Pancreas (tissue), 10 donors: ENCODE results near the gene WTAP. TPM values are rescaled to one million over a fixed set of nuclear protein-coding genes. Genes with fewer than 3 reads are reported as not detected.
"Not testable (repeated sequence)": the region's sequence is repeated elsewhere in the genome, so short reads cannot be mapped to it uniquely, and the experiment has no call there.

Source experiments
- ATAC-seq, 4 donors: fragments of 200-7000 bp; cut with Tn5 transposase; one replicate each; pipeline versions ENCODE4 v1.8.0 to v1.9.1; 2020; ENCODE audit warnings: mild to moderate bottlenecking in 4 of 4, moderate library complexity in 4 of 4
- DNase-seq, 6 donors: peaks; one replicate each; pipeline ENCODE4 v3.0.0-alpha.2; 2020
- FAIRE-seq: peaks from 2 replicates; lab custom pipeline; 2012; peaks lifted over from hg19 to GRCh38; lab: Jason Lieb, UNC
- H3K27ac ChIP-seq, 4 donors: fragments of 200-600 bp; sonication (generic); 1 replicate in 3 of 4; 2 replicates in 1 of 4; pipeline versions ENCODE4 v1.5.0 to v1.8.0; 2020
- H3K27me3 ChIP-seq, 4 donors: fragments of 200-600 bp; one replicate each; pipeline ENCODE4 v1.8.0; 2021
- H3K36me3 ChIP-seq, 3 donors: fragments of 200-600 bp; sonication (generic) in 1 of 3; one replicate each; pipeline versions ENCODE4 v1.5.0 to v1.8.0; 2020 to 2021
- H3K4me1 ChIP-seq, 3 donors: fragments of 200-600 bp; one replicate each; pipeline ENCODE4 v1.8.0; 2021
- H3K4me3 ChIP-seq, 4 donors: fragments of 200-600 bp; sonication (generic) in 2 of 4; one replicate each; pipeline versions ENCODE4 v1.5.0 to v1.8.0; 2020 to 2021
- H3K9me3 ChIP-seq, 4 donors: fragments of 200-600 bp; one replicate each; pipeline ENCODE4 v1.8.0; 2021
- WGBS, 2 donors: extraction: QIAGEN DNeasy Blood & Tissue Kit; methylation state at CpG; one replicate each; pipeline ENCODE4 v1.1.7; 2013; 5-methylcytosine and 5-hydroxymethylcytosine counted together
- intact Hi-C, 3 donors: fragments of 100-400 bp; cut with DNase I; formaldehyde crosslinking; loops; one replicate each; pipeline versions ENCODE4 v1.11.1 to v1.14.2; 2022
- polyA plus RNA-seq, 2 donors: library from polyadenylated mRNA; stranded (reverse); fragments of 200-250 nt; gene quantifications; one replicate each; pipeline ENCODE4 v1.2.3, GENCODE V29; 2013
- total RNA-seq, 6 donors: library from RNA; stranded (reverse); fragmentation: NEBNext Ultra II Directional in 4 of 6; extraction: Animal tissue kit (Norgen Biotek cat#: 25700) in 4 of 6; gene quantifications; one replicate each; pipeline versions ENCODE4 v1.2.1 to v1.2.4, GENCODE V29; 2021 to 2023
- TF ChIP-seq, protein P1 (sequence below), 4 donors: fragments of 200-600 bp; sonication (generic) in 3 of 4; IDR thresholded peaks; one replicate each; pipeline versions ENCODE4 v1.5.0 to v1.8.0; 2021; ENCODE audit warnings: antibody characterized with exemption in 4 of 4
- donor health status: healthy with polysubstance abuse.
- donor health status: DM: no; HTN: no; CAD: no; lungs with moderate emphysema.
- donor health status: DM: no; HTN: no; CAD: no.
- donor health status: control.
- donor health status: control.
- donor health status: Bipolar disorder and iron deficiency.
- donor health status: DM: yes; HTN: yes; CAD: no.
- donor health status: DM: no; HTN: no; CAD: no.
- donor health status: DM: no; HTN: no; CAD: no.
- donor health status: DM: yes; HTN: yes; CAD: no.

WTAP gene
- total and polyA plus RNA-seq, 8 donors = 35.6 to 85.6 (median 43.3) TPM

DNA sequence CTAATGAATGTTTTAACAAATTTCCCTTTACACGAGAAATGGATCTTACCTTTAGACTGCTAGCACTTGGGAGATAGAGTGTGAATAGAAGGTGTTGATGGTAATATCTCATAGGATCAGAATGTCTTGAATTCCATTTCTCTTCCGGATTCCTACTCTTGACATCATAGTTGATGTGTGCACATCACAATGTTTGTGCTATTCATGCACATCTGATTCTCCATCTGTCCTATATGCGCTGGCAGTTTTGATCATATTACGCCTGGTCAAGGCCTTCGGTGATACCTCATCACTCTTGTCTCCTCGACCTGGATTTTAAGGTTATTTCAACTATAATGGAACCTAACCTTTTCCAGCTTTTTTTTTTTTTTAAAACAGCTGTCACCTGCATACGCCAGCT, 17.8 kb downstream of the WTAP start:
- ATAC-seq (no peak), DNase-seq (no peak), FAIRE-seq (no peak)
- no peaks in the 10 kb centered on the region for H3K9me3 ChIP-seq
- H3K4me1 ChIP-seq = no peaks in the 10 kb centered on the region
- H3K27ac ChIP-seq = no peak overlapping the region
- TF ChIP-seq, protein P1, sequence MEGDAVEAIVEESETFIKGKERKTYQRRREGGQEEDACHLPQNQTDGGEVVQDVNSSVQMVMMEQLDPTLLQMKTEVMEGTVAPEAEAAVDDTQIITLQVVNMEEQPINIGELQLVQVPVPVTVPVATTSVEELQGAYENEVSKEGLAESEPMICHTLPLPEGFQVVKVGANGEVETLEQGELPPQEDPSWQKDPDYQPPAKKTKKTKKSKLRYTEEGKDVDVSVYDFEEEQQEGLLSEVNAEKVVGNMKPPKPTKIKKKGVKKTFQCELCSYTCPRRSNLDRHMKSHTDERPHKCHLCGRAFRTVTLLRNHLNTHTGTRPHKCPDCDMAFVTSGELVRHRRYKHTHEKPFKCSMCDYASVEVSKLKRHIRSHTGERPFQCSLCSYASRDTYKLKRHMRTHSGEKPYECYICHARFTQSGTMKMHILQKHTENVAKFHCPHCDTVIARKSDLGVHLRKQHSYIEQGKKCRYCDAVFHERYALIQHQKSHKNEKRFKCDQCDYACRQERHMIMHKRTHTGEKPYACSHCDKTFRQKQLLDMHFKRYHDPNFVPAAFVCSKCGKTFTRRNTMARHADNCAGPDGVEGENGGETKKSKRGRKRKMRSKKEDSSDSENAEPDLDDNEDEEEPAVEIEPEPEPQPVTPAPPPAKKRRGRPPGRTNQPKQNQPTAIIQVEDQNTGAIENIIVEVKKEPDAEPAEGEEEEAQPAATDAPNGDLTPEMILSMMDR (IDR thresholded peaks at IDR 0.05) = no peak
- intact Hi-C loops = no loop called here
- no peak overlapping the region for H3K4me3 ChIP-seq
- H3K36me3 ChIP-seq = peaks cover 6 to 77% (median 44%) of the 10 kb centered on the region in 3 donors
- H3K27me3 ChIP-seq = no peaks in the 10 kb centered on the region
- 75 to 80% methylated on average over 7 of the region's 7 CpGs for WGBS, 2 donors

- 55 to 63% methylated on average over 1 of the region's 1 CpG for WGBS, 2 donors
- ATAC-seq = no peak
- Histone ChIP-seq H3K36me3 (peaks cover 6 to 70% (median 44%) of the 10 kb centered on the region in 3 donors), H3K27ac (no peak overlapping the region), H3K9me3 (no peaks in the 10 kb centered on the region), H3K27me3 (no peaks in the 10 kb centered on the region), H3K4me3 (no peak overlapping the region), H3K4me1 (no peaks in the 10 kb centered on the region)
- TF ChIP-seq, protein P1 (IDR thresholded peaks at IDR 0.05) = no peak
- intact Hi-C loops = no loop called here
- FAIRE-seq = no peak
- no peak for DNase-seq
Measured at GRCh38 chr6:159746759-159747158, 19.5 kb downstream of the WTAP start.

DNA sequence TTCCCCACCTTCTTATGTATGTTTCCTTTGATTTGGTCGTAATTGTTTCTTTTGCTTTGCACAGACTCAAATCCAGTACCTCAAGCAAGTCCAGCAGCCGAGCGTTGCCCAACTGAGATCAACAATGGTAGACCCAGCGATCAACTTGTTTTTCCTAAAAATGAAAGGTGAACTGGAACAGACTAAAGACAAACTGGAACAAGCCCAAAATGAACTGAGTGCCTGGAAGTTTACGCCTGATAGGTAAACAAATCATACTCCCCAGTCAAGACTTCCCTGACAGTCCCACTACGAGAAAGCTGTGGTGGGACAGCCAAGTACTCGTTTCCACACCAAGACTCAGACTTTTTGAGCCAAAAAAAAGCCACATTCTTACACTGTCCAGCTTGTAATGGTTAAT, 20.8 kb downstream of the WTAP start:
- H3K9me3 ChIP-seq, FAIRE-seq, ATAC-seq, intact Hi-C loops, H3K27ac ChIP-seq, H3K4me1 ChIP-seq, H3K27me3 ChIP-seq, H3K4me3 ChIP-seq, DNase-seq: not testable (repeated sequence)
- peaks cover 6 to 60% (median 39%) of the 10 kb centered on the region in 3 donors for H3K36me3 ChIP-seq
- 73% methylated on average over 7 of the region's 7 CpGs for WGBS, 2 donors

- Histone ChIP-seq H3K27me3 (no peaks in the 10 kb centered on the region), H3K36me3 (peaks cover 6 to 54% (median 30%) of the 10 kb centered on the region in 3 donors), H3K27ac (no peak overlapping the region), H3K4me1 (no peaks in the 10 kb centered on the region), H3K4me3 (no peak overlapping the region), H3K9me3 (no peaks in the 10 kb centered on the region)
- WGBS, 2 donors = 79 to 87% methylated on average over 3 of the region's 3 CpGs
- FAIRE-seq (no peak), DNase-seq (no peak), ATAC-seq (no peak)
- TF ChIP-seq, protein P1 (IDR thresholded peaks at IDR 0.05) = no peak
- intact Hi-C loops = no loop called here
Measured at GRCh38 chr6:159751448-159751847, 24.1 kb downstream of the WTAP start.

DNA sequence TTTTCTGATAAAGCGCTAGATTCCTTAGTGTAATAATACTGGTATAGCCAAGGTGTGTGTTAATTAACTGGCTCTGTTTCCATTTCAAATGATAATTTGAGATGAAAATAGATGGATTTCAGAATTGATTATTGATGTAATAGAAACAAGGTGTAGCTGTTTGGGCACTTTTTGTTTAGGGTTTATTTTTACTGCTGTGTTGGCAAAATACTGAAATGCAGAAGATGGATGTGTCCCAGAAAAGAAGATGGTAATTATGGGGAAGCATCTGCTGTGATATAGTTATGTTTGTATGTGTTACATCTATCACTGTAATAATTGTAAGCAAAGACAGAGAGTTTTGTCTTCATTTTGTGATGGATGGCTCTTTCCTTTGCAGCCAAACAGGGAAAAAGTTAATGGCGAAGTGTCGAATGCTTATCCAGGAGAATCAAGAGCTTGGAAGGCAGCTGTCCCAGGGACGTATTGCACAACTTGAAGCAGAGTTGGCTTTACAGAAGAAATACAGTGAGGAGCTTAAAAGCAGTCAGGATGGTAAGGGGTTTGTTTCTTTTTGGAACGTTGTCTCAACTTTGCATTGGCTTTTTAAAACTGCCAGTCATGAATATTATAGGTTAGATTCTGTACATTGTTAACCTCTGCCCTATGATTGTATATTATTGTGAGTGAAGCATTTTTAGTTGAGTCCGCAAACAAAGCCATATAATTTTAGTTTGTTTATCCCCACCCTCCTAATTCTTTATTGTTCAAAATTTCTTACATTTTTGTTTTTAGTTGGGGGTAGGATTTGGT, 26.0 kb downstream of the WTAP start:
- intact Hi-C loops = no loop called here
- TF ChIP-seq, protein P1 (IDR thresholded peaks at IDR 0.05) = no peak
- Histone ChIP-seq H3K4me1 (no peaks in the 10 kb centered on the region), H3K27me3 (no peaks in the 10 kb centered on the region), H3K9me3 (no peaks in the 10 kb centered on the region), H3K4me3 (no peak overlapping the region), H3K27ac (no peak overlapping the region), H3K36me3 (peaks cover 0 to 39% (median 23%) of the 10 kb centered on the region in 3 donors)
- no peak for DNase-seq
- no peak for ATAC-seq
- 81 to 84% methylated on average over 6 of the region's 6 CpGs for WGBS, 2 donors
- no peak for FAIRE-seq
